HG03378 (cell line): Measurements from ENCODE around the gene HDGFL1.

Source experiments
- ATAC-seq: cut with Tn5 transposase; IDR thresholded peaks from one replicate; pipeline ENCODE4 v1.9.1; 2021; ENCODE audit warnings: mild to moderate bottlenecking, moderate library complexity; ENCODE audit not compliant: unreplicated experiment

The HDGFL1 gene

GRCh38 chr6:22569281-22570184 is at the start of gene HDGFL1:
Gene HDGFL1 (plus strand): TSS chr6:22569566. CDS start chr6:22569576, 10 bp downstream.
- no peak for ATAC-seq

DNA sequence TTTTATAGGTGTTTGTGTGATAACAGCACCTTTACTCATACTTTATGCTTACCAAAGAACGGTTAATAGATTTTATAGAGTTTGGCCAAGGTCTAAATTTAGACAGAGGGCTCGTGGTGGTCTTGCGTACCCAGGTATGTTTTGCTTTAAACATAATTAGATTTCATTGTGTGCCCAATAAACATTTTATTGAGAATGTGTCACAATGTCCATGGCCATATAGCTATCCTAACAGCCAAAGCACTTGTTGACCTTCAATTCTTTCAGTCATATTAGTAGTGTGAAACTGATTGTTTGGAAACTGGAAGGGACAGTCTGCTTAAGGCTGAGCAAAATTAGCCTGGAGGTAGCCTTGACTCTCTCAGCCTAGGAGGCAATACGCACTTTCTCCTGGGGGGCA is 48.3 kb upstream of the HDGFL1 start:
- no peak for ATAC-seq

- ATAC-seq: no peak
Measured at GRCh38 chr6:22526736-22527135, 42.6 kb upstream of the HDGFL1 start.

DNA sequence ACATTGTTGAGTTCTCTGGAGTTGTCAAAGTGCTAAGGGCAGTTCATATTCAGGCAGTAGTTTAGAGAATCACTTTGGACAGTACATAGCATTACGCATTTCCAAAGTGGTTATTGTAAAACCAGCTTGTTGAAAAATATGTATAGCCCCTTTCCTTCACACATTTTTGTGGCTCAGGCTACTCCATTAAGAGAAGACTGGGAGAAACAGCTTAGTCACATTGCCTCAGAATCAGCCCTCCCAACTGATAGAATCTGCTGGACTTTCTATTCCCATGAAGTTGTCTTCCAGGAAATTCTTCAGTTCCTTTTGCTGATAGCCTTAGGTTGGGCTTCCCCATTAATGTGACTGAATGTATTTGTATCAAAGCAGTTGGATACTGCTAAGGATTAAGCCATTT is 39.5 kb upstream of the HDGFL1 start:
- ATAC-seq: no peak

DNA sequence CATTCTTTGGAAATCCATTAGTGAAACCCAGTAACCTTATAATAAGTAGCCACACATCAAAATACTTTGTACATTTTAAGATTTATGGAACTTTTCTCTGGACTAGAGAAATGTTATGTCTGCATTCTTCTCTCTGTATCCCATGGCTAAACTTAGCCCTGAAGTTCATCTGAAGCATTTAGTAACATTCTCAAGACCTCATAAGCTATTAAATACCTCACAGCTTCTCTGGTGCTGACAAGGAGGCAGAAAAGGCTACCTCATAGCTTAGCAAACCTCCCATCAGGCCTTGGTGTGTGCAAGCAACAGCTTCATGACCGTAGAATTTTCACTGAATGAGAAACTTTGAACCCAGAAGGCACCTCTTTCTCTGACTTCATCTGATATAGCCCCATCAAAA is 38.9 kb upstream of the HDGFL1 start:
- no peak for ATAC-seq

DNA sequence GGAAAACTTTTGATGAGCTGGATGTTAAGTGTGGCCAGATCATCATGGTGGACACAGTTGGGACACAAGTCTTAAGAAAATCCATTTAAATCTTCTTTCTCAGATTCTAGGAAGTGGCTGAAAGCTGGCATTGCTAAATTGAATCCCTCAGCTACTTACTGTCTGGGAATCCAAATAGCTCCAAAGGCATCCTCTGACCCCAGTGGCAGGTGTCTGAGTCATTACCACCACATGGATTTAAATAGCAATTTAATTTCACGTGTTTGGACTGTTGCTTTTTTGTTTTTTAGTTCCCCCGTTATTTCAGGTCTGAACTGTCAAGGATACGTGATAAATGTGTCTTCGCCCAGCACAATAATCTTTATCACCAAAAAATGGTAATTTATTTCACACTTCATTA is 33.2 kb upstream of the HDGFL1 start:
- no peak for ATAC-seq

DNA sequence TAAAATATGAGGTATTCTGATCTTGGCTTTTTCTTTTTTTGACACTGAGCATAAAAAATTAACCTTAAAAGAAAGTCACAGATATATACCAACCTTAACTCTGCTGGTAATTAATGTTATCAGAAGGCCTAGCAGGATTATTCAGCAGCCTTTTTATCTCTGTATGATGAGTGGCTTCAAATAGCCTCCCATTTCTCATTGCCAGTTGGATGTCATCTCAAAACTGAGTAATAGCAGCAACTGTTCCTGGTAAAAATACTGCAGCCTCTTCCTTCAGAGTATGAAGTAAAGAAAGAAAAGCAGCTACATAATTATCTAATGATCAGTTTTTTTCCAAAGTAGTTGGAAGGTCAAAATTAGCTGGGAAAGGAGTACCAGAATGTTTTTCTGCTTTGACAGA is 24.9 kb upstream of the HDGFL1 start:
- ATAC-seq: no peak

DNA sequence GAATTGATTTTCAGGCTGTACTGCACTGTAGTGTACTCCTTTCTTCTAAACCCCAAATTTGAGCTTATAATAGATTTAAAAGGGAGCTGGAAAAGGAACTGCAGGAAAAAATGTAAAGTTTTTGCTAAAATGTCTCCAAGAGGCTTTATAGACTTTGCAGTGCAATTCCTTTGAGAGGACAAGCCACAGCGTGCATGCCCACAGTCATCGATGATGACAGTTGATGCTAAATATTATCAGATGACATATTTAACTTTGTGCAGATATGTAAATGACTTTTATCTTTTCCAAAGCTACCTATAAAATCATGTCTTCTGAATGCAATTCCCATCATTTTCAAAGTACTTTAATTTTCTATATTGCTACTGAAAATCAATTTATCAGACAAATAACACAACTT is 24.3 kb upstream of the HDGFL1 start:
- ATAC-seq: no peak

- no peak for ATAC-seq
Measured at GRCh38 chr6:22546236-22546635, 23.1 kb upstream of the HDGFL1 start.

DNA sequence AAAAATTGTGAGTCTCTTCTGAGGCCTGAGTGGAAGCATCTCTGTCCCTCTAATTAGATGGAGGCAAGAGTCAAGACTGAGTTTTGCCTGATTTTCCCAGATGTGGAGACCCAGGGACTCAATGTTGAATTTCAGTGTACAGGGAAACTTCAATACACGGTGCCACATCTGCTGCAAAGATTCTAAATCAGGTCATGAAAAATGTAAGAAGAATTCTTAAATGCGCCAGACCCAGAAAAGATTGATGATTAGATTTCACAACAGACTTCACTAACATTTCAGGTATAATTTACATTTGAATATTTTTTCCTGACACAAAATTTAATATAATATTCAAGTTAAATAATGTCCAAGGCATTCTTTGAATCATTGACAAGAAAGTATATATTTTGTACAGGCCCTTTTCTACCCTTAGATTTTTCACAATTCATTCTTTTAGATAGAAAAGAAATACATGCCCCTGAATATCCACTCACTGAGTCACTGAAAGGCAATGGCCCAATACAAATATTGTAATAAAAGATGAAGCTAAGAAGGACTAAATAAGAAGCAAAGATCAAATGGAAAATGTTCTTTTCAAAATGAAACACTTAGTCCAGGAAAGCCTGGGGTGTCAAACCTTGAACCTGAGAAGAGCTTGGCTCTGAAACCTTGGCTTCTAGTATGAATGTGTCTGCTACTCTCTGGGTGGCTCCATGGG is 18.2 kb upstream of the HDGFL1 start:
- ATAC-seq: no peak

DNA sequence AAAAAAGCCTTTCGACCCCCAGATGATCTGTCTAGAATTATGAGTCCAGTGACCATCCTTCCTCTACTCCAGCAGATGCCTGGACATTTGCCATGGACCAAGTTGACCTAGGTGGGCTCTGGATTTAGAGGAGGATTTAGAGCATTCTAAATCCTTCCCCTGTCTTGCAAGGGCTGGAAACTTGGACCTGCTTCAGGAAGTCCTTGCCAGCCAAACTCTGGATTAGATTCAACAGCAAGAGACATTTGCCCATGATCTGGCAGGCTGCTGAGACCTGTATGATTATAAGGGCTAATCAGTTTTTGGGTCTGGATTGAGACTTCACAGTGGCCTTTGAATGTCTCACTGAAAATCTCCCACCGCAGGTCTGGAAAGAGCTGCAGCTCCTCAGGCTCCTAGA is 13.1 kb upstream of the HDGFL1 start:
- no peak for ATAC-seq

GRCh38 chr6:22557007-22557406 is 12.4 kb upstream of the HDGFL1 start:
- no peak for ATAC-seq

GRCh38 chr6:22558288-22558882 is 11.0 kb upstream of the HDGFL1 start:
- ATAC-seq: no peak

GRCh38 chr6:22568854-22569253 is 512 bp upstream of the HDGFL1 start:
- ATAC-seq: no peak

GRCh38 chr6:22570185-22570551 is 802 bp downstream of the HDGFL1 start:
- no peak for ATAC-seq

DNA sequence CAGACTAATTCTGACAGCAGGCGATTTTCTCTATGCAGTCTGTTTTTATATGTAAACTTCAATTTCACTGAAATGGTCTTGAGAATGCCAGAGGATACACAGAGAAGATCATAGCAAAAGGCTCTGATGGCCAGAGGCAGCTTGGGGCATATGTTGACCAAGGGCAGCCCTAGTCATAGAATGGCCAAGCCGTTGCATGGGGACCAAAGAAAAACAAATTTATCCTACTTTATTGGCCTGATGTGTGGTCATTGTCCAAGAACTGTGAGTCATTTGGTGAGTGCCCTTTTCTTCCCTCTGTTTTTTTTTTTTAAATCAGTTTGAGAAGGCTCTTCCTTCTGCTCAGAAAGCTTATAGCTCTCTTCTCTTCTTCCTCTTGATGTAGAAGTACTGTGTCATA is 5.8 kb downstream of the HDGFL1 start:
- no peak for ATAC-seq

DNA sequence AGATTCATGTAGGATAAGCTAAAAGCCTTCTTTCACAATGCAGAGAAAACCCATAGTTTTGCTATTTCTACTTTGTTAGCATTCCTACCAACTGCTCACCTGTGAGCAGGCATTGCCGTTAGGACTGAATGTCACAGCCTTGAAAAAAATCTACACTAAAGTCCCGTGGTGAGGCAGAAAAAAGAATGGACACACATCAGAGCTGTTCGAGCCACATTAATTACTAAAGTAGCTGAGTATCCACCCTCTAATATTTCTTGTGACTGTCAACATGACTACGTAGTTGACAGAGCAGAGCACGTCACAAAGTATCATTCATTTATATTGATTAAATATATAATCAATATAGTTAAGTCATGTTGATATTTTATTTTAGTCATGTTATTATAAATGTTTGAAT is 10.1 kb downstream of the HDGFL1 start:
- no peak for ATAC-seq

DNA sequence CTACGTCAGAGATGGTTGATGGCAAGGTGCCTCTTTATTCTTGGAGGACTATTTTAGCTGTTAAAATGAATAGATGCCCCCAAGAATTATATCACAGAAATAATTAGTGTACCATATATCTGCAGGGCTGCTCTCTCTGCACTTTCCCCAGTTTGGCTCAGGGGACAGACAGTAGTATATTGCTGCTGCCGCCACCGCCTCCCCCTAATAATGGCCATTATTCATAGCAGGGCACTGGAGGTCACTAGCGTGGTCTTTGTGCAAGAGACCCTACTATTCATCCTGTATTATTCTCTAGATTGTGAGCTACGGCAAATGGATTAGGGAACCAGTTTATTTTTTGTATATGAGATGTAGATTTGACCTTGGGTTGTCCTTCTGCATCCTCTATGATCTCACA is 11.0 kb downstream of the HDGFL1 start:
- no peak for ATAC-seq

DNA sequence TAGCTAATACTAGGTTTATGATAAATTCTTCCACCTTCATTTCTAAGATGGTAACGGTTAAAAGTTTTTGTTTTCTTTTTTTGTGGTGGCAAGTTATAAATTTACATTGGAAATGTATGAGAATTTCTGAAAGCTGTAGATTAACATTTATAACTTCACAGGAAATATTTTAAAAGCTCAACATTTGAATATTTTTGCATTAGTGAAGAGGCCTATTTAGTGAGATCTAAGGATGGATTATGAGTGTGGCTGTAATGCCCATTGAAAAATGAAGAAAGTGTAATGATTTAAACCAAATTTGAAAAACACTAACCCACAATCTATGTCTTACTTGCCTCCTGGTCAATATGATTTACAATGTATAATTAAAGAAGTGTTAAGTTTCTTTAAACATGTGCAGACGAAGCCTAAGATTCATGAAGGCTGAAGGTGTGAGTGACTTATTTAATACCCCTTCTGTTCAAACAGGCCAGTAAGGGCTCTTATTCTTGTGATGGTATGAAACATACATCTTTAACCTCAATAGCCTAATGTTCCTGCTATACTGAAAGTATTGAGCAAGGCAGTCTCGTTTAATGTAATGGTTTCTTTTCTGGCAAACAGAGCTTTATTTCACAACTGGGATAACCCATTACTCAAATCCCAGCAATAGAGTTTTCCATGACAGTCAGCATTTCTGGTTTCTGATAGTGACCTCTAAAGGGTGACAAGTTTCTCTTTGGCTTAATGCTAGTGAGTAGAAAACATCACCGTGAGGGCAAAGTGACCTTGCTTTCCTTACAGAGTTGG is 13.2 kb downstream of the HDGFL1 start:
- ATAC-seq: no peak

- ATAC-seq: no peak
Measured at GRCh38 chr6:22583230-22583629, 13.9 kb downstream of the HDGFL1 start.

DNA sequence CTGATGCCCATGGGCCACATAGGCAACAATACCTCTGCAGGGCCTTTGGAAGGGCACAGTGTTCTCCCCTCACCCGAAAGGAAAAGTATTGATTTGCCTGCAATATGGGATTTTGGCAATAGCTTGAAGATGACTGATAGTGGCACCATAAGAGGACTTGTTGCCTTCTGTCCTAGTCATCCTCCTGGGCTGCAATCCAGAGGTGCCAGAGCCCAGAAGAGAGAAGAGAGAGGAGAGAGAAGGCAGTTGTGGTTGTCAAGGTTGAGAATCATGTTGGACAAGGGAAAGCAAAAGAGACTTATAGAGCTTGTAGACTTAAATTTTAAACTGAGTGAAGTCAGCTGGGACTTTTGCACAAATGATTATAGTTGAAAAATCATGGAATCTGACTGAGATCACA is 14.6 kb downstream of the HDGFL1 start:
- ATAC-seq: no peak
